H1 (cell line): ENCODE data around the gene ABCA5. TPM values are rescaled to one million over a fixed set of nuclear protein-coding genes. Genes with fewer than 3 reads are reported as not detected.

Experiments used
- CTCF ChIA-PET: fragments of 300-600 bp; sonication (Branson Sonifier 250); formaldehyde crosslinking; loops from one replicate; lab custom pipeline; 2021; ENCODE audit not compliant: partially characterized antibody; lab: Charles Lee
- POLR2A ChIA-PET: fragments of 300-600 bp; sonication (Branson Sonifier 250); formaldehyde crosslinking; loops from one replicate; lab custom pipeline; 2021; ENCODE audit warnings: inconsistent platforms; ENCODE audit not compliant: partially characterized antibody; lab: Charles Lee
- DNase-seq, 2 experiments: peaks; one replicate each; pipeline versions ENCODE4 v3.0.0 to v3.0.0-alpha.2; 2010 to 2022; ENCODE audit warnings: low spot score in 2 of 2, low read depth in 1 of 2, mixed read lengths in 1 of 2
- FAIRE-seq: peaks from 2 replicates; lab custom pipeline; 2011; peaks lifted over from hg19 to GRCh38; lab: Jason Lieb, UNC
- H2AFZ ChIP-seq: 2 replicates; pipeline ENCODE4 v1.8.1; 2012; ENCODE audit warnings: low read length, inconsistent platforms
- H2AK5ac ChIP-seq: 2 replicates; pipeline ENCODE4 v1.6.1; 2013; ENCODE audit warnings: low read depth, low read length
- H2BK120ac ChIP-seq: replicated peaks from 2 replicates; pipeline ENCODE3; 2013; ENCODE audit warnings: low read depth, low read length, inconsistent platforms
- H2BK12ac ChIP-seq: 2 replicates; pipeline ENCODE4 v1.6.1; 2013; ENCODE audit warnings: low read depth, low read length
- H2BK15ac ChIP-seq: 2 replicates; pipeline ENCODE4 v1.6.1; 2013; ENCODE audit warnings: low read length
- H2BK20ac ChIP-seq: 2 replicates; pipeline ENCODE4 v1.6.1; 2013; ENCODE audit warnings: low read length
- H2BK5ac ChIP-seq: 2 replicates; pipeline ENCODE4 v1.6.1; 2013; ENCODE audit warnings: low read depth, low read length
- H3K14ac ChIP-seq: 2 replicates; pipeline ENCODE4 v1.6.1; 2013; ENCODE audit warnings: inconsistent platforms; ENCODE audit not compliant: insufficient read length
- H3K18ac ChIP-seq: 2 replicates; pipeline ENCODE4 v1.6.1; 2013; ENCODE audit warnings: low read length; ENCODE audit errors: extremely low read depth
- H3K23ac ChIP-seq: 2 replicates; pipeline ENCODE4 v1.6.1; 2013; ENCODE audit warnings: inconsistent platforms; ENCODE audit not compliant: insufficient read length
- H3K23me2 ChIP-seq: 2 replicates; pipeline ENCODE4 v1.6.1; 2013; ENCODE audit warnings: low read depth, low read length
- H3K27ac ChIP-seq: 2 replicates; pipeline ENCODE4 v1.6.1; 2011; ENCODE audit warnings: low read depth, low read length, inconsistent platforms
- H3K27me3 ChIP-seq, 4 experiments: replicated peaks in 1 of 4; 1 replicate in 1 of 4; 2 replicates in 3 of 4; pipeline versions ENCODE4 v1.6.1 to v1.8.1; 2011 to 2013; ENCODE audit warnings: low read length in 3 of 4, mild to moderate bottlenecking in 3 of 4, inconsistent platforms in 2 of 4, mixed read lengths in 2 of 4, moderate library complexity in 1 of 4; ENCODE audit not compliant: control insufficient read depth in 3 of 4, insufficient read depth in 3 of 4; ENCODE audit errors: extremely low read depth in 1 of 4
- H3K36me3 ChIP-seq, 4 experiments: 2 replicates each; pipeline versions ENCODE4 v1.6.1 to v1.8.1; 2011 to 2013; ENCODE audit warnings: mild to moderate bottlenecking in 4 of 4, low read length in 3 of 4, moderate library complexity in 2 of 4, control low read depth in 1 of 4, inconsistent platforms in 1 of 4; ENCODE audit not compliant: insufficient read depth in 4 of 4, control insufficient read depth in 2 of 4
- H3K4ac ChIP-seq: replicated peaks from 2 replicates; pipeline ENCODE3; 2013; ENCODE audit warnings: low read length, low read depth, mixed read lengths, inconsistent platforms; ENCODE audit not compliant: insufficient read length
- H3K4me1 ChIP-seq, 4 experiments: replicated peaks in 1 of 4; 1 replicate in 1 of 4; 2 replicates in 3 of 4; pipeline versions ENCODE4 v1.6.1 to v1.8.1; 2011 to 2013; ENCODE audit warnings: low read length in 3 of 4, inconsistent platforms in 2 of 4, mixed read lengths in 1 of 4; ENCODE audit not compliant: insufficient read depth in 4 of 4, control insufficient read depth in 3 of 4
- H3K4me2 ChIP-seq, 2 experiments: 2 replicates each; pipeline versions ENCODE4 v1.6.1 to v1.8.1; 2011 to 2013; ENCODE audit warnings: low read depth in 2 of 2, low read length in 2 of 2, control low read depth in 1 of 2, inconsistent platforms in 1 of 2, mild to moderate bottlenecking in 1 of 2; ENCODE audit not compliant: insufficient read depth in 1 of 2
- H3K4me3 ChIP-seq, 4 experiments: fragments of 200-600, 300-600 bp in 1 of 4; sonication (generic), shearing (Covaris generic), sonication (Bioruptor Twin) in 1 of 4; 2 replicates each; pipeline versions ENCODE4 v1.5.1 to v1.8.1; 2011 to 2016; ENCODE audit warnings: low read length in 4 of 4, low read depth in 3 of 4, control low read depth in 2 of 4, inconsistent platforms in 2 of 4, mild to moderate bottlenecking in 2 of 4, mixed read lengths in 1 of 4, moderate library complexity in 1 of 4; ENCODE audit not compliant: insufficient read depth in 2 of 4; ENCODE audit errors: extremely low read depth in 1 of 4
- H3K56ac ChIP-seq: replicated peaks from 2 replicates; pipeline ENCODE3; 2013; ENCODE audit warnings: low read depth, mild to moderate bottlenecking, mixed read lengths, low read length, inconsistent platforms; ENCODE audit not compliant: insufficient read length
- H3K79me1 ChIP-seq: 2 replicates; pipeline ENCODE4 v1.6.1; 2013; ENCODE audit warnings: low read depth, low read length, control low read depth
- H3K79me2 ChIP-seq, 2 experiments: 2 replicates each; pipeline versions ENCODE4 v1.6.1 to v1.8.1; 2012 to 2013; ENCODE audit warnings: low read length in 2 of 2, mild to moderate bottlenecking in 2 of 2, inconsistent platforms in 1 of 2; ENCODE audit not compliant: insufficient read depth in 2 of 2, control insufficient read depth in 1 of 2
- H3K9ac ChIP-seq, 4 experiments: replicated peaks in 1 of 4; 1 replicate in 1 of 4; 2 replicates in 3 of 4; pipeline versions ENCODE4 v1.6.1 to v1.8.1; 2011 to 2013; ENCODE audit warnings: low read depth in 3 of 4, low read length in 3 of 4, control low read depth in 2 of 4, mild to moderate bottlenecking in 2 of 4, moderate library complexity in 2 of 4, inconsistent platforms in 1 of 4; ENCODE audit errors: extremely low read depth in 1 of 4
- H3K9me3 ChIP-seq, 2 experiments: 2 replicates each; pipeline versions ENCODE4 v1.6.1 to v1.8.1; 2012 to 2013; ENCODE audit warnings: mild to moderate bottlenecking in 2 of 2, moderate library complexity in 2 of 2, control low read depth in 1 of 2, inconsistent platforms in 1 of 2, low read depth in 1 of 2, low read length in 1 of 2, mixed read lengths in 1 of 2; ENCODE audit not compliant: insufficient read depth in 2 of 2
- H4K20me1 ChIP-seq, 2 experiments: replicated peaks in 1 of 2; 2 replicates each; pipeline versions ENCODE3 to v1.8.1; 2011 to 2013; ENCODE audit warnings: inconsistent platforms in 2 of 2, low read length in 2 of 2, mild to moderate bottlenecking in 1 of 2; ENCODE audit not compliant: insufficient read depth in 2 of 2, control insufficient read depth in 1 of 2
- H4K5ac ChIP-seq: 2 replicates; pipeline ENCODE4 v1.6.1; 2013; ENCODE audit warnings: low read length, low read depth, mixed read lengths, inconsistent platforms; ENCODE audit not compliant: insufficient read length
- H4K8ac ChIP-seq: 2 replicates; pipeline ENCODE4 v1.8.0; 2013; ENCODE audit warnings: mild to moderate bottlenecking, moderate library complexity, low read length, inconsistent platforms; ENCODE audit not compliant: insufficient read depth; ENCODE audit errors: extremely low read depth
- H4K91ac ChIP-seq: replicated peaks from 2 replicates; pipeline ENCODE3; 2013; ENCODE audit warnings: low read length, mixed read lengths, inconsistent platforms; ENCODE audit not compliant: insufficient read length
- CBX8 ChIP-seq: fragments of 300-800, 300-1000 bp; sonication (generic); IDR thresholded peaks from 2 replicates; pipeline ENCODE4 v1.7.1; 2016; ENCODE audit warnings: low read depth, low read length, borderline replicate concordance
- CEBPB ChIP-seq: IDR thresholded peaks from 2 replicates; pipeline ENCODE4 v1.6.1; 2012; ENCODE audit warnings: low read depth, low read length
- CHD1 ChIP-seq: IDR thresholded peaks from 2 replicates; pipeline ENCODE4 v1.6.1; 2012; ENCODE audit warnings: low read depth, low read length, improper control_type of control experiment
- CHD2 ChIP-seq: IDR thresholded peaks from 2 replicates; pipeline ENCODE4 v1.6.1; 2012; ENCODE audit warnings: low read length, improper control_type of control experiment
- EZH2 ChIP-seq: fragments of 200-600 bp; sonication (generic); IDR thresholded peaks from 2 replicates; pipeline ENCODE4 v1.7.1; 2012; ENCODE audit warnings: low read depth, mild to moderate bottlenecking, moderate library complexity, low read length, inconsistent platforms; ENCODE audit not compliant: severe bottlenecking
- HDAC6 ChIP-seq: IDR thresholded peaks from one replicate; pipeline ENCODE4 v1.7.1; 2012; ENCODE audit warnings: low read depth, mild to moderate bottlenecking, inconsistent platforms, low read length, moderate library complexity
- POLR2AphosphoS5 ChIP-seq: IDR thresholded peaks from 2 replicates; pipeline ENCODE4 v1.6.1; 2011; ENCODE audit warnings: low read depth, low read length
- RBBP5 ChIP-seq: IDR thresholded peaks from 2 replicates; pipeline ENCODE4 v1.7.1; 2012; ENCODE audit warnings: low read depth, mild to moderate bottlenecking, inconsistent platforms, low read length, moderate library complexity, borderline replicate concordance
- RFX5 ChIP-seq: IDR thresholded peaks from 2 replicates; pipeline ENCODE4 v1.6.1; 2011; ENCODE audit warnings: low read depth, low read length, improper control_type of control experiment, borderline replicate concordance
- SP4 ChIP-seq: IDR thresholded peaks from 2 replicates; pipeline ENCODE4 v1.6.1; 2012; ENCODE audit warnings: low read length, inconsistent platforms
- TBP ChIP-seq: IDR thresholded peaks from 2 replicates; pipeline ENCODE4 v1.6.1; 2011; ENCODE audit warnings: low read depth, low read length, improper control_type of control experiment
- TCF12 ChIP-seq: IDR thresholded peaks from 2 replicates; pipeline ENCODE4 v1.6.1; 2011; ENCODE audit warnings: low read depth, mild to moderate bottlenecking, low read length
- YY1 ChIP-seq: IDR thresholded peaks from 2 replicates; pipeline ENCODE4 v1.6.1; 2011; ENCODE audit warnings: low read depth, mild to moderate bottlenecking, low read length
- polyA plus RNA-seq, 7 experiments: library from polyadenylated mRNA; depleted of rRNA in 3 of 7; stranded (reverse) in 5 of 7; unstranded in 2 of 7; fragments of >200 nt in 5 of 7; fragments of 200-250 nt in 2 of 7; gene quantifications; 1 replicate in 5 of 7; 2 replicates in 1 of 7; 4 replicates in 1 of 7; pipeline versions ENCODE4 v1.2.1 to v1.2.3, GENCODE V29; 2011 to 2013; ENCODE audit warnings: missing spikeins in 2 of 7, mixed read lengths in 2 of 7
- total RNA-seq: library from RNA; stranded (reverse); fragmentation: NEBNext Ultra II Directional; extraction: Animal tissue kit (Norgen Biotek cat#: 25700); gene quantifications from 2 replicates; pipeline ENCODE4 v1.2.1, GENCODE V29; 2021
- TF ChIP-seq, protein P1 (sequence below): IDR thresholded peaks from 2 replicates; pipeline ENCODE4 v1.6.1; 2012; ENCODE audit warnings: inconsistent platforms

ABCA5 gene
- total and polyA plus RNA-seq, 2 of the 8 experiments (the other 6 are each of a cell fraction or from before 2014, with no cell fraction given): 1.3 to 4.1 TPM

DNA sequence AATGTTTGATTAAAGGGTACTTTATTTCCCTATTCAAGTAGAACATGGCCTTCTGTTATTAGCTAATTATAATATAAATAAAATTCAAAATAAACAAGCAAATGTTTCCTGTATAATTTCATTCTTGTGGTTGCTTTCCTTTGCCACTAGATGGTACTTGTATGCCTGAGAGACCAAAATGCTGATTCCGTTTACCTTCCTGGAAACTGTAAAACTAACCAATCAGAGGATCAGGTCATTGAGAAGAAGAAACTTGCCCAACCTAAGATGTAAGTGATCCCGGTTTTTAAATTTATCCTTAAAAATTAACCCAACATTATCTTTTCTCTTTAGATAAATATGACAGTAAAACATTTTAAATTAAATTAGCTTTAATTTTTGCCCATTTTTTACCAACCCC, 8.1 kb upstream of the ABCA5 start (continued):
- TF ChIP-seq POLR2AphosphoS5: no peak

DNA sequence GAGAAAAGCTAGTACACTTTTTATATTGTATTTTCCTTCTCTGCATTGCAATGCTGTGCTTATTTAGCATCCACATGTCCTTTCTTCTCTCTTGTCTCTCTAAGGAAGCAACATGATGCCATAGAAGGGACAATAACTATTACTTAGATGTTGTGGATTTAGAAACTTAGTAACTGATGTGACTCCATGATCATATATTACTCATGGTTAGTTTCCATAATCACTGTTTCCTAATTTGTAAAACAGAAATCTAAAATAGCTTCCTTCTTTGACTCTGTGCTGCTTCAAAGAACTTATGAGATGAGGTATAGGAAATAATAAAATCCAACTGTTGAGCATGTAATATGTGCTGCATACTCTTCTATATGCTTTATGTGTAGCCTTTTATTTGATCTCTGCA, 6.6 kb upstream of the ABCA5 start:
- H3K14ac ChIP-seq: no peak overlapping the region
- no peaks in the 10 kb centered on the region for H3K36me3 ChIP-seq
- no peak overlapping the region for H4K8ac ChIP-seq
- H3K27ac ChIP-seq: no peak overlapping the region
- H3K79me1 ChIP-seq: no peaks in the 10 kb centered on the region
- no peak overlapping the region for H2BK120ac ChIP-seq
- H4K91ac ChIP-seq: no peak overlapping the region
- H3K4me2 ChIP-seq: no peak overlapping the region
- H3K4me3 ChIP-seq: no peak overlapping the region
- DNase-seq: no peak
- no peak overlapping the region for H3K18ac ChIP-seq
- no peak overlapping the region for H2BK5ac ChIP-seq
- no peak overlapping the region for H2AK5ac ChIP-seq
- H2BK15ac ChIP-seq: no peak overlapping the region
- no peak overlapping the region for H3K9ac ChIP-seq
- H3K23ac ChIP-seq: no peak overlapping the region
- no peaks in the 10 kb centered on the region for H4K20me1 ChIP-seq
- H3K4me1 ChIP-seq: no peaks in the 10 kb centered on the region
- peaks cover under 1 to 1% of the 10 kb centered on the region in 2 experiments; a peak in 3 of 4 replicates for H3K9me3 ChIP-seq
- no peak overlapping the region for H2BK12ac ChIP-seq
- H4K5ac ChIP-seq: no peak overlapping the region
- POLR2A ChIA-PET: no interaction called here
- H3K4ac ChIP-seq: no peak overlapping the region
- H3K27me3 ChIP-seq: no peaks in the 10 kb centered on the region
- H3K23me2 ChIP-seq: no peaks in the 10 kb centered on the region
- CTCF ChIA-PET: interaction anchor here (0.6 to 5.4 kb wide), 8 partner anchors 60 to 1418 kb away, joined by 3 to 57 read pairs (median 4); no protein-coding TSS in a partner anchor
- no peak overlapping the region for H2AFZ ChIP-seq
- H3K56ac ChIP-seq: no peak overlapping the region
- H2BK20ac ChIP-seq: no peak overlapping the region
- no peaks in the 10 kb centered on the region for H3K79me2 ChIP-seq
- FAIRE-seq: no peak
- TF ChIP-seq TCF12: no peak
- TF ChIP-seq RFX5: no peak
- TF ChIP-seq CHD2: no peak
- TF ChIP-seq EZH2: no peak
- no peak for TF ChIP-seq HDAC6
- TF ChIP-seq RBBP5: no peak
- TF ChIP-seq SP4: no peak
- no peak for TF ChIP-seq CEBPB
- TF ChIP-seq TBP: no peak
- TF ChIP-seq, protein P1, sequence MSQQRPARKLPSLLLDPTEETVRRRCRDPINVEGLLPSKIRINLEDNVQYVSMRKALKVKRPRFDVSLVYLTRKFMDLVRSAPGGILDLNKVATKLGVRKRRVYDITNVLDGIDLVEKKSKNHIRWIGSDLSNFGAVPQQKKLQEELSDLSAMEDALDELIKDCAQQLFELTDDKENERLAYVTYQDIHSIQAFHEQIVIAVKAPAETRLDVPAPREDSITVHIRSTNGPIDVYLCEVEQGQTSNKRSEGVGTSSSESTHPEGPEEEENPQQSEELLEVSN: no peak
- TF ChIP-seq CHD1: no peak
- no peak for TF ChIP-seq CBX8
- no peak for TF ChIP-seq YY1
